ENCODE measurements around the gene VSIR.

The VSIR gene

GRCh38 chr10:71773221-71773971 lies at the start of gene VSIR:
TSS of gene VSIR (minus strand) at chr10:71773520. CDS start at chr10:71773439, 81 bp downstream.
- Histone ChIP-seq H3K9ac (ENCODE audit: low read length) (no peak within 1 kb of the TSS), H3K36me3 (ENCODE audit: control insufficient read depth, low read depth, low read length) (no peaks in the 10 kb centered on the region), H3K27me3 (ENCODE audit: control insufficient read depth, insufficient read depth, low read length) (peaks cover 26% of the 10 kb centered on the region), H3K4me3 (ENCODE audit: low read length) (peak within 1 kb of the TSS; percentile 50), H3K4me1 (ENCODE audit: control insufficient read depth, low read depth, low read length) (no peaks in the 10 kb centered on the region), H3K27ac (ENCODE audit: low read length) (no peak within 1 kb of the TSS), H3K9me3 (ENCODE audit: control insufficient read depth, low read depth, low read length) (no peaks in the 10 kb centered on the region)

GRCh38 chr10:71821909-71822763 lies 48.8 kb upstream of the VSIR start:
- Histone ChIP-seq H3K4me3 (ENCODE audit: low read length) (no peak overlapping the region), H3K9ac (ENCODE audit: low read length) (no peak overlapping the region), H3K9me3 (ENCODE audit: control insufficient read depth, low read depth, low read length) (no peaks in the 10 kb centered on the region), H3K4me1 (ENCODE audit: control insufficient read depth, low read depth, low read length) (no peaks in the 10 kb centered on the region), H3K27ac (ENCODE audit: low read length) (no peak overlapping the region), H3K27me3 (ENCODE audit: control insufficient read depth, insufficient read depth, low read length) (no peaks in the 10 kb centered on the region), H3K36me3 (ENCODE audit: control insufficient read depth, low read depth, low read length) (peaks cover 93% of the 10 kb centered on the region)

- Histone ChIP-seq H3K36me3 (ENCODE audit: control insufficient read depth, low read depth, low read length) (peaks cover 95% of the 10 kb centered on the region), H3K4me1 (ENCODE audit: control insufficient read depth, low read depth, low read length) (no peaks in the 10 kb centered on the region), H3K9ac (ENCODE audit: low read length) (no peak overlapping the region), H3K9me3 (ENCODE audit: control insufficient read depth, low read depth, low read length) (no peaks in the 10 kb centered on the region), H3K4me3 (ENCODE audit: low read length) (no peak overlapping the region), H3K27me3 (ENCODE audit: control insufficient read depth, insufficient read depth, low read length) (no peaks in the 10 kb centered on the region), H3K27ac (ENCODE audit: low read length) (no peak overlapping the region)
Observed at GRCh38 chr10:71820966-71821365, 47.6 kb upstream of the VSIR start.

- H3K27me3 ChIP-seq (ENCODE audit: control insufficient read depth, insufficient read depth, low read length), result no peaks in the 10 kb centered on the region
- no peaks in the 10 kb centered on the region for H3K9me3 ChIP-seq (ENCODE audit: control insufficient read depth, low read depth, low read length)
- H3K4me3 ChIP-seq (ENCODE audit: low read length), result no peak overlapping the region
- no peaks in the 10 kb centered on the region for H3K4me1 ChIP-seq (ENCODE audit: control insufficient read depth, low read depth, low read length)
- peaks cover 91% of the 10 kb centered on the region for H3K36me3 ChIP-seq (ENCODE audit: control insufficient read depth, low read depth, low read length)
- H3K27ac ChIP-seq (ENCODE audit: low read length), result no peak overlapping the region
- no peak overlapping the region for H3K9ac ChIP-seq (ENCODE audit: low read length)
Observed at GRCh38 chr10:71819985-71820384, 46.7 kb upstream of the VSIR start.

GRCh38 chr10:71819441-71819861 lies 46.1 kb upstream of the VSIR start:
- H3K36me3 ChIP-seq (ENCODE audit: control insufficient read depth, low read depth, low read length), result peaks cover 86% of the 10 kb centered on the region
- H3K9me3 ChIP-seq (ENCODE audit: control insufficient read depth, low read depth, low read length), result no peaks in the 10 kb centered on the region
- no peaks in the 10 kb centered on the region for H3K27me3 ChIP-seq (ENCODE audit: control insufficient read depth, insufficient read depth, low read length)
- H3K9ac ChIP-seq (ENCODE audit: low read length), result no peak overlapping the region
- H3K27ac ChIP-seq (ENCODE audit: low read length), result no peak overlapping the region
- no peak overlapping the region for H3K4me3 ChIP-seq (ENCODE audit: low read length)
- H3K4me1 ChIP-seq (ENCODE audit: control insufficient read depth, low read depth, low read length), result no peaks in the 10 kb centered on the region

- Histone ChIP-seq H3K27me3 (ENCODE audit: control insufficient read depth, insufficient read depth, low read length) (no peaks in the 10 kb centered on the region), H3K9ac (ENCODE audit: low read length) (no peak overlapping the region), H3K4me1 (ENCODE audit: control insufficient read depth, low read depth, low read length) (no peaks in the 10 kb centered on the region), H3K27ac (ENCODE audit: low read length) (no peak overlapping the region), H3K9me3 (ENCODE audit: control insufficient read depth, low read depth, low read length) (no peaks in the 10 kb centered on the region), H3K36me3 (ENCODE audit: control insufficient read depth, low read depth, low read length) (peaks cover 80% of the 10 kb centered on the region), H3K4me3 (ENCODE audit: low read length) (no peak overlapping the region)
Observed at GRCh38 chr10:71818674-71819260, 45.4 kb upstream of the VSIR start.

GRCh38 chr10:71817831-71818655 lies 44.7 kb upstream of the VSIR start:
- Histone ChIP-seq H3K36me3 (ENCODE audit: control insufficient read depth, low read depth, low read length) (peaks cover 72% of the 10 kb centered on the region), H3K9ac (ENCODE audit: low read length) (no peak overlapping the region), H3K27me3 (ENCODE audit: control insufficient read depth, insufficient read depth, low read length) (no peaks in the 10 kb centered on the region), H3K4me3 (ENCODE audit: low read length) (no peak overlapping the region), H3K4me1 (ENCODE audit: control insufficient read depth, low read depth, low read length) (no peaks in the 10 kb centered on the region), H3K9me3 (ENCODE audit: control insufficient read depth, low read depth, low read length) (no peaks in the 10 kb centered on the region), H3K27ac (ENCODE audit: low read length) (no peak overlapping the region)

- no peaks in the 10 kb centered on the region for H3K4me1 ChIP-seq (ENCODE audit: control insufficient read depth, low read depth, low read length)
- no peak overlapping the region for H3K9ac ChIP-seq (ENCODE audit: low read length)
- no peaks in the 10 kb centered on the region for H3K9me3 ChIP-seq (ENCODE audit: control insufficient read depth, low read depth, low read length)
- peaks cover 66% of the 10 kb centered on the region for H3K36me3 ChIP-seq (ENCODE audit: control insufficient read depth, low read depth, low read length)
- no peaks in the 10 kb centered on the region for H3K27me3 ChIP-seq (ENCODE audit: control insufficient read depth, insufficient read depth, low read length)
- no peak overlapping the region for H3K4me3 ChIP-seq (ENCODE audit: low read length)
- no peak overlapping the region for H3K27ac ChIP-seq (ENCODE audit: low read length)
Observed at GRCh38 chr10:71816936-71817618, 43.8 kb upstream of the VSIR start.

GRCh38 chr10:71816421-71816851 lies 43.1 kb upstream of the VSIR start:
- H3K9ac ChIP-seq (ENCODE audit: low read length), result no peak overlapping the region
- peaks cover 59% of the 10 kb centered on the region for H3K36me3 ChIP-seq (ENCODE audit: control insufficient read depth, low read depth, low read length)
- H3K4me1 ChIP-seq (ENCODE audit: control insufficient read depth, low read depth, low read length), result no peaks in the 10 kb centered on the region
- no peaks in the 10 kb centered on the region for H3K27me3 ChIP-seq (ENCODE audit: control insufficient read depth, insufficient read depth, low read length)
- no peak overlapping the region for H3K27ac ChIP-seq (ENCODE audit: low read length)
- no peak overlapping the region for H3K4me3 ChIP-seq (ENCODE audit: low read length)
- no peaks in the 10 kb centered on the region for H3K9me3 ChIP-seq (ENCODE audit: control insufficient read depth, low read depth, low read length)

- Histone ChIP-seq H3K27ac (ENCODE audit: low read length) (no peak overlapping the region), H3K9me3 (ENCODE audit: control insufficient read depth, low read depth, low read length) (no peaks in the 10 kb centered on the region), H3K27me3 (ENCODE audit: control insufficient read depth, insufficient read depth, low read length) (no peaks in the 10 kb centered on the region), H3K4me3 (ENCODE audit: low read length) (no peak overlapping the region), H3K36me3 (ENCODE audit: control insufficient read depth, low read depth, low read length) (peaks cover 51% of the 10 kb centered on the region), H3K9ac (ENCODE audit: low read length) (no peak overlapping the region), H3K4me1 (ENCODE audit: control insufficient read depth, low read depth, low read length) (no peaks in the 10 kb centered on the region)
Observed at GRCh38 chr10:71815515-71816130, 42.3 kb upstream of the VSIR start.

Data from iPS-18a (cell line).